ENCODE data around the gene MX1. TPM values are rescaled to one million over a fixed set of nuclear protein-coding genes. Genes with fewer than 3 reads are reported as not detected.

The MX1 gene
- total RNA-seq, 4 donors from 2014 or later = 4.3 to 16.4 (median 8.5) TPM

- H3K36me3 ChIP-seq = peaks cover 20% of the 10 kb centered on the region
- H3K27ac ChIP-seq = no peak overlapping the region
- H3K4me3 ChIP-seq = no peak overlapping the region
- peaks cover 15% of the 10 kb centered on the region for H3K4me1 ChIP-seq
- WGBS = 92% methylated on average over 8 of the region's 8 CpGs
- DNase-seq (ENCODE audit: low spot score in 2 of 2) = no peak
- H3K9me3 ChIP-seq = no peaks in the 10 kb centered on the region
- TF ChIP-seq POLR2AphosphoS5 (IDR thresholded peaks at IDR 0.05) = no peak
- no peak for TF ChIP-seq POLR2A (IDR thresholded peaks at IDR 0.05)
- TF ChIP-seq CTCF (IDR thresholded peaks at IDR 0.05) = no peak
- TF ChIP-seq EP300 (IDR thresholded peaks at IDR 0.05) = no peak
- H3K27me3 ChIP-seq = no peaks in the 10 kb centered on the region
These were observed 2.3 kb downstream of the MX1 start for GRCh38 chr21:41428311-41428710.

- no peaks in the 10 kb centered on the region for H3K9me3 ChIP-seq
- peaks cover 15% of the 10 kb centered on the region for H3K4me1 ChIP-seq
- no peak overlapping the region for H3K27ac ChIP-seq
- no peak for DNase-seq (ENCODE audit: low spot score in 2 of 2)
- peaks cover 26% of the 10 kb centered on the region for H3K36me3 ChIP-seq
- H3K27me3 ChIP-seq = no peaks in the 10 kb centered on the region
- TF ChIP-seq POLR2AphosphoS5 (IDR thresholded peaks at IDR 0.05) (no peak), CTCF (IDR thresholded peaks at IDR 0.05) (no peak), POLR2A (IDR thresholded peaks at IDR 0.05) (no peak), EP300 (IDR thresholded peaks at IDR 0.05) (no peak)
- no peak overlapping the region for H3K4me3 ChIP-seq
- WGBS = 76% methylated on average over 6 of the region's 6 CpGs
These were observed 2.8 kb downstream of the MX1 start for GRCh38 chr21:41428847-41429246.

- no peak overlapping the region for H3K4me3 ChIP-seq
- H3K4me1 ChIP-seq = peaks cover 15% of the 10 kb centered on the region
- no peak overlapping the region for H3K27ac ChIP-seq
- no peaks in the 10 kb centered on the region for H3K9me3 ChIP-seq
- TF ChIP-seq EP300 (IDR thresholded peaks at IDR 0.05) (no peak), POLR2AphosphoS5 (IDR thresholded peaks at IDR 0.05) (no peak), CTCF (IDR thresholded peaks at IDR 0.05) (no peak), POLR2A (IDR thresholded peaks at IDR 0.05) (no peak)
- no peaks in the 10 kb centered on the region for H3K27me3 ChIP-seq
- WGBS = 95% methylated on average over 3 of the region's 3 CpGs
- no peak for DNase-seq (ENCODE audit: low spot score in 2 of 2)
- H3K36me3 ChIP-seq = peaks cover 28% of the 10 kb centered on the region
These were observed 3.3 kb downstream of the MX1 start for GRCh38 chr21:41429305-41429704.

GRCh38 chr21:41429925-41430491 is 4.0 kb downstream of the MX1 start:
- Histone ChIP-seq H3K4me3 (no peak overlapping the region), H3K36me3 (peaks cover 35% of the 10 kb centered on the region), H3K4me1 (peaks cover 15% of the 10 kb centered on the region), H3K27me3 (no peaks in the 10 kb centered on the region), H3K9me3 (no peaks in the 10 kb centered on the region), H3K27ac (no peak overlapping the region)
- WGBS = 81% methylated on average over 9 of the region's 9 CpGs
- TF ChIP-seq POLR2AphosphoS5 (IDR thresholded peaks at IDR 0.05) (no peak), CTCF (IDR thresholded peaks at IDR 0.05) (no peak), EP300 (IDR thresholded peaks at IDR 0.05) (no peak), POLR2A (IDR thresholded peaks at IDR 0.05) (no peak)
- no peak for DNase-seq (ENCODE audit: low spot score in 2 of 2)

- DNase-seq (ENCODE audit: low spot score in 2 of 2) = no peak
- 83% methylated on average over 12 of the region's 16 CpGs for WGBS
These were observed 5.9 kb downstream of the MX1 start for GRCh38 chr21:41431788-41432548.

More at GRCh38 chr21:41431788-41432548, 5.9 kb downstream of the MX1 start:
- no peak overlapping the region for H3K4me3 ChIP-seq
- no peak for TF ChIP-seq EP300 (IDR thresholded peaks at IDR 0.05)
- no peak for TF ChIP-seq CTCF (IDR thresholded peaks at IDR 0.05)
- TF ChIP-seq POLR2A (IDR thresholded peaks at IDR 0.05) = no peak
- no peak for TF ChIP-seq POLR2AphosphoS5 (IDR thresholded peaks at IDR 0.05)
- peaks cover 55% of the 10 kb centered on the region for H3K36me3 ChIP-seq
- H3K9me3 ChIP-seq = no peaks in the 10 kb centered on the region
- H3K27me3 ChIP-seq = no peaks in the 10 kb centered on the region
- no peak overlapping the region for H3K27ac ChIP-seq
- peaks cover 3% of the 10 kb centered on the region for H3K4me1 ChIP-seq
